Stimulated activated naive CD8-positive, alpha-beta T cell treated with anti-CD3 and anti-CD28 coated beads, Interleukin-15, amount 100 ng/mL, for 72 hours (primary cell): ENCODE data around the gene GNG11.
A peak's percentile ranks its signal among the peaks of the same experiment; 100 is the strongest.
"Not testable (repeated sequence)": the region's sequence is repeated elsewhere in the genome, so short reads cannot be mapped to it uniquely, and the experiment has no call there.

ENCODE experiments used
- ATAC-seq: fragments of 150-1000 bp; cut with Tn5 transposase; 2 replicates; pipeline ENCODE4 v1.10.0; 2021; ENCODE audit warnings: mild to moderate bottlenecking, moderate library complexity
- DNase-seq, 2 donors: peaks; one replicate each; pipeline ENCODE4 v3.0.0; 2021 to 2022
- H3K27ac Mint-ChIP-seq, 2 donors: one replicate each; pipeline ENCODE4 v1.8.0; 2022; ENCODE audit warnings: mild to moderate bottlenecking in 2 of 2, mixed read lengths in 2 of 2, moderate library complexity in 2 of 2
- H3K27me3 Mint-ChIP-seq: one replicate; pipeline ENCODE4 v1.8.0; 2022; ENCODE audit warnings: mixed read lengths
- H3K4me1 Mint-ChIP-seq: one replicate; pipeline ENCODE4 v1.8.0; 2022; ENCODE audit warnings: mild to moderate bottlenecking, mixed read lengths
- H3K4me3 Mint-ChIP-seq, 2 donors: one replicate each; pipeline ENCODE4 v1.8.0; 2022; ENCODE audit warnings: mild to moderate bottlenecking in 2 of 2, mixed read lengths in 2 of 2, moderate library complexity in 1 of 2
- H3K9me3 Mint-ChIP-seq, 2 donors: one replicate each; pipeline ENCODE4 v1.8.0; 2022; ENCODE audit warnings: mixed read lengths in 2 of 2

Gene GNG11

DNA sequence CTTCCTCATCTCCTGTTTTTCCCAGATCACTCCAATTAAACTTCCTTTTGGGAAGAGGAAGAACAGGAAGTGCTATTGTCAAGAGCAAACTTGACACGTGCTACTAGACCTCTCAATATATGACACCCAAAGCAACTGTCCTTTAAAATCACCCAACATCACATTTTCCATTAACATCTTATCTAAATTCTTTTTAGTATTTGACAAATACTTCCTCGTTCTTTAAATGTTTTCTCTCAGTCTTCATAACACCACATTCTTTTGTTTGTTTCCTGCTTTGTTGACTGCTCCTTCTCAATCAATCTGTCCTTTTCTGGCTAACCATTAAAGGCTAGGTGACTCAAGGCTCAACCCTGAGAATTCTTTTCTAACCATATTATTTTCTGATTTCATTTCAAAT lies 23.9 kb upstream of the GNG11 start:
- DNase-seq (no peak), ATAC-seq (no peak)
- Mint-ChIP-seq H3K4me1 (no peaks in the 10 kb centered on the region), H3K4me3 (no peak overlapping the region), H3K27me3 (peaks cover 38% of the 10 kb centered on the region), H3K9me3 (no peaks in the 10 kb centered on the region), H3K27ac (no peak overlapping the region)

DNA sequence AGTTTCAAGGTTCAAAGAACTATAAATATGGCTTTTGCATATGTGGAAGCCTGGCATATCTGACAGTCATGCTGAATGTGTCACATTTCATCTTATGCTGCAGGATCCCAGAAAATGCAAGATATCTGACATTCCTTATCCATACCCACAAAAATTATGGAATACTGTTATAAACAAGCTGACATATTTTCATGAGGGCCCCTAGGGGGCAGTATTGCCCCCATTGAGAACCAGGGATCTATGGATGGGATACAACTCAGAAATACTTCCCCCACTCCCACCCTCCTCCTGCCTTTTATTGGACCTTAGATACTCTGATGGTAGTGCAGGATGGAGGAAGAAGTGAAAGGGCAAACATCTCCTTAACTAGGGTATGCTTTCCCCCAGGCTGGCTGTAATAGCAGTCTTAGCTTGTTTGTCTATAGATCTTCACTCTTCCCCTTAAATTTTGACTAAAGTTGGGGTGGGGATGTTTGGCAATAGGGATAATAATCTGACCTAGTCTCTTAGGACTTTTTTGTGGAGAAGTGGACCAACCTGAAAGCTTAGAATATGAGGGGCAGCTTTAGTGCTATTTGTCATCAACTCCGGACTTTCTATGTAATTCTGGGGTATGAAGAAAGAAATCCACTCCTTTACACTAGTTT lies 18.6 kb upstream of the GNG11 start:
- no peak overlapping the region for H3K4me3 Mint-ChIP-seq
- peaks cover 18% of the 10 kb centered on the region for H3K27me3 Mint-ChIP-seq
- no peaks in the 10 kb centered on the region for H3K9me3 Mint-ChIP-seq
- H3K4me1 Mint-ChIP-seq, result no peaks in the 10 kb centered on the region
- no peak for DNase-seq
- H3K27ac Mint-ChIP-seq, result no peak overlapping the region
- ATAC-seq, result no peak

DNA sequence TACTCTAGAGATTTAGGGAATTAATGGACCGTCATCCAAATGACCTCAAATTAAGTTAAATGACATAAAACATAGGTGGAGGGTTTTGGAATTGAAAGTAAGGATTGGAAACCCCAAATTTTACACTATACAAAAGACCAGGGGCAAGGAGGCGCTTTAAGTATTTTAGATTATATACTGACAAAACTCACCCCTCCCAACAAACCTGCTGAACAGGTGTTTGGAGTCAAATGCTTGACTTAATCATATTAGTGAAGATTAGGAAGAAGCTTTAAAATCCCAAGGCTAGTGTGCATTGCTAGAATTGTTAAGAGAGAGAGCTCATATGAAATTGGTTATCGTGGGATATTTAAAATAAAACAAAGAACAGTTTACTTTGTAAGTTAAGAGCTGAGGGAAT lies 15.3 kb upstream of the GNG11 start, which contains the start of gene GNGT1:
Gene GNGT1, plus strand, starts transcription at position 301 of the 400 bp plus-strand sequence. CDS start 180 bp downstream, outside the sequence.
- Mint-ChIP-seq H3K27me3 (no peaks in the 10 kb centered on the region), H3K4me1 (no peaks in the 10 kb centered on the region), H3K9me3 (no peaks in the 10 kb centered on the region), H3K27ac (no peak within 1 kb of the TSS), H3K4me3 (no peak within 1 kb of the TSS)
- ATAC-seq (no peak), DNase-seq (no peak)

DNA sequence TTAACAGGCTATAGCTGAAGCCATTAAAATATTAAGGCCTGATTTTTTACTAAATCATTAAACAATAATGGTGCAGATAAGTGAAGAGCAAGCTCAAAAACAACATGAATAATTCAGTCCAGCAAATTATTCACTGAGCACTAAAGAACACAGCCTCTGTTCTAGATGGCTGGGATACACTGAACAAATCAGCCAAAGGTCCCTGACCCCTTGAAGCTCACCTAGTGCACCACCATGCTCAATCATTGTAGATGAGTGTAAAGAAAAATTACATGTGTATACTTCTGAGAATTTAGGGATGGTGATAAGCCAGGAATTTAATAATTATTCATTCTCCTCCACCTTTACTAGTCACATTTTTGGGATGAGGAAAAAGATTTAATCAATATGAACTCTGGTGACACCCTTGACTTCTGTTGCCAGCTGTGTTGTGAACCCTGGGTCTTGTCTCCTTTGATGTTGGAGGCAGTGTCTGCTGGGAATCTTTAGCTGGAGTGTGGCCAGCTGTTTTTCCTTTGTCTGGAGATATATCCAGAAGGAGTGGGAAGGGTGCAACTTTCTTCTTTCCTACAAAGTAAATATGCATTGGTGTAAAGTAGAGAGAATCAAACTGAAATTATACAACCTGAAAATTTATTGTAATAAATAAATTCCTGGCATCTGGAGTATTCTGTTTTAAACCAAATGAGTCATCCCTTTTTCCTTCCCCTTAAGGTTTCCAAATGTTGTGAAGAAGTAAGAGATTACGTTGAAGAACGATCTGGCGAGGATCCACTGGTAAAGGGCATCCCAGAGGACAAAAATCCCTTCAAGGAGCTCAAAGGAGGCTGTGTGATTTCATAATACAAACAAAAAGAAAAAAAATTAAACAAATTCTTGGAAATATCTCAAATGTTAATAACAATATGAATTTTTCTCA lies 11.2 kb upstream of the GNG11 start:
- no peaks in the 10 kb centered on the region for H3K27me3 Mint-ChIP-seq
- no peak overlapping the region for H3K27ac Mint-ChIP-seq
- H3K4me1 Mint-ChIP-seq, result no peaks in the 10 kb centered on the region
- DNase-seq (no peak), ATAC-seq (no peak)
- H3K4me3 Mint-ChIP-seq, result no peak overlapping the region
- H3K9me3 Mint-ChIP-seq, result no peaks in the 10 kb centered on the region

DNA sequence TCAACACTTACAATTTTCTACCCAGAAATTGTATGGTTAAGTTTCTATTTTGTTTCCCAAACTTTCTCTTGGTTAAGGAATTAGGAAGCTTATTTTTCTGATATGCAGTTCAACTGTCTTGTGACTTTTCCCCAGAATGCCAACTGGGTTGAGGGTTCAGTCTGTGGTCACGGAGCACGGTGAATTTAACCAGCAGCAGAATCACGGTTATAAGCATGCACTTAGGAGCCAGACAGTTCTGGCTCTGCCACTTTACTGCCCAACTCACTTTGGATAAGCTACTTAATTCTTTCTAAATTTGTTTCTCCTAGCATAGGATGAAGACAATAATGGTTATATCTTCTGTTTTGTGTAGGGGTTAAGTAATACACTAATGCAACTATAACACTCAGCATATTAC lies 10.3 kb upstream of the GNG11 start:
- not testable (repeated sequence) for H3K9me3 Mint-ChIP-seq, DNase-seq, H3K27ac Mint-ChIP-seq, H3K4me1 Mint-ChIP-seq, H3K27me3 Mint-ChIP-seq, ATAC-seq, H3K4me3 Mint-ChIP-seq

DNA sequence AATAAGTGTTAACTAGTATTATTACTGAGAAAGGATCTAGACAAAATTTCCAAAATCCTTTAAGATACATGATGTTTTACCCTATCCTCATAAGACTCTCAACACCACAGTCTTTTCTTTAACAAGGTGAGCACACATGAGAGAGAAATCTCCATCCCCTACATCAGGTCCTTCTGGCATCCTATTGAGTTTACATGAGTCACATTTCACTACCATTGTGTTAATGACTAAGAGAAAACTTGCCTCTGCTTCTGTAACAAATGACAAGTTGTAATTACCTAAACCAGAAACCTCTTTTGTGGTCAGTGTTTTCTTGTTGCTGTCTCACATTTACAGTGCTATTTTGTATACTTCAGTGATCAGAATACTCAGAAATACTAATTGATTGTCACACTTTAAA lies 9.9 kb upstream of the GNG11 start:
- not testable (repeated sequence) for DNase-seq, ATAC-seq, H3K27me3 Mint-ChIP-seq

DNA sequence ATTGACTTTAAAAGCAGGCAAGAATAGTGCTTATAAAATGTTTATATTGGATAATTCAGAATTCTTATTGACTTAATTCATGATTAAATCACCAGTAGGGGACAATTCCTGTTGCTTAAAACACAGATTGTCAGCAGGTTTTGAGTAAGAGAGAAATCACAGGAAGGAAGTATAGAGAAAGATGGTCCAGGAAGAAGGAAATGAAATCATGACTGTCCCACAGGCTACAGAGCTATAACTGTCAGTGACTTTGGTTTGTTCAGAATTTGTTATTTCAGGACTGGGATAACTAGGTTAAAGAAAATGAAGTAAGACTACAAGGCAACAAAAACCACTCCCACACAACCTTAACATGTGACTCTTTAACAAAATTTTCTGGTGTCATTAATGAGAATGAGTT lies 8.3 kb upstream of the GNG11 start:
- DNase-seq (no peak), ATAC-seq (no peak)
- Mint-ChIP-seq H3K9me3 (no peaks in the 10 kb centered on the region), H3K4me3 (no peak overlapping the region), H3K27me3 (peaks cover 21% of the 10 kb centered on the region), H3K4me1 (no peaks in the 10 kb centered on the region), H3K27ac (no peak overlapping the region)

More for the DNA sequence above, 9.9 kb upstream of the GNG11 start:
- not testable (repeated sequence) for H3K9me3 Mint-ChIP-seq, H3K4me3 Mint-ChIP-seq, H3K27ac Mint-ChIP-seq, H3K4me1 Mint-ChIP-seq

DNA sequence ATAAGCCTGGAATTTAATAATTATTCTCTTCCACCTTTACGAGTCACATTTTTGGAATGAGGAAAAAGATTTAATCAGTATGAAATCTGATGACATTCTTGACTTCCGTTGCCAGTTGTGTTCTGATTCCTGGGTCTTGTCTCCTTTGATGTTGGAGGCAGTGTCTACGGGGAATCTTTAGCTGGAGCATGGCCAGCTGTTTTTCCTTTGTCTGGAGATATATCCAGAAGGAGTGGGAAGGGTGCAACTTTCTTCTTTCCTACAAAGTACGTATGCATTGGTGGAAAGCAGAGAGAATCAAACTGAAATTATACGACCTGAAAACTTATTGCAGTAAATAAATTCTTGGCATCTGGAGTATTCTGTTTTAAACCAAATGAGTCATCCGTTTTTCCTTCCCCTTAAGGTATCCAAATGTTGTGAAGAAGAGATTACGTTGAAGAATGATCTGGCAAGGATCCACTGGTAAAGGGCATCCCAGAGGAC lies 6.9 kb upstream of the GNG11 start:
- Mint-ChIP-seq H3K4me3 (no peak overlapping the region), H3K4me1 (no peaks in the 10 kb centered on the region), H3K27ac (no peak overlapping the region), H3K9me3 (no peaks in the 10 kb centered on the region), H3K27me3 (peaks cover 24% of the 10 kb centered on the region)
- ATAC-seq (no peak), DNase-seq (no peak)

DNA sequence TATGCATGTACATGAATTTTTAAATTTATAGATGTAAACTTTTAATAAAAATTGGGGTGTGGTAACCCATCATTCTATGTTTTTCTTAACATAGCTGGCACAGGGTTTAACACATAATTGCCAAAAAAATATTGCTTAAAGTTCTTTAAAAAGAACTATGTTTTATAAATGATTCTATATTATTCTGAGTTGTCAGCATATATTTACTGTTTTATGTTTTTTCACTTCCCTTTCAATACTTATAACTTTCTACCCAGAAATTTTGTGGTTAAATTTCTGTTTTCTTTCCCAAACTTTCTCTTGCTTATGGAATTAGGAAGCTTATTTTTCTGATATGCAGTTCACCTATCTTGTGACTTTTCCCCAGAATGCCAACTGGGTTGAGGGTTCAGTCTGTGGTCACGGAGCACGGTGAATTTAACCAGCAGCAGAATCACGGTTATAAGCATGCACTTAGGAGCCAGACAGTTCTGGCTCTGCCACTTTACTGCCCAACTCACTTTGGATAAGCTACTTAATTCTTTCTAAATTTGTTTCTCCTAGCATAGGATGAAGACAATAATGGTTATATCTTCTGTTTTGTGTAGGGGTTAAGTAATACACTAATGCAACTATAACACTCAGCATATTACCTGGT lies 6.2 kb upstream of the GNG11 start:
- H3K27me3 Mint-ChIP-seq, result peaks cover 31% of the 10 kb centered on the region
- not testable (repeated sequence) for DNase-seq, H3K9me3 Mint-ChIP-seq, ATAC-seq, H3K4me3 Mint-ChIP-seq, H3K27ac Mint-ChIP-seq, H3K4me1 Mint-ChIP-seq

DNA sequence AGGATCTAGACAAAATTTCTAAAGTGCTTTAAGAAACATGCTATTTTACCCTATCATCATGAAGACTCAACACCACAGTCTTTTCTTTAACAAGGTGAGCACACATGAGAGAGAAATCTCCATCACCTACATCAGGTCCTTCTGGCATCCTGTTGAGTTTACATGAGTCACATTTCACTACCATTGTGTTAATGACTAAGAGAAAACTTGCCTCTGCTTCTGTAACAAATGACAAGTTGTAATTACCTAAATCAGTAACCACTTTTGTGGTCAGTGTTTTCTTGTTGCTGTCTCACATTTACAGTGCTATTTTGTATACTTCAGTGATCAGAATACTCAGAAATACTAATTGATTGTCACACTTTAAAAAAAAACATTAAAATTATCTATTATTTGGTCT lies 5.6 kb upstream of the GNG11 start:
- not testable (repeated sequence) for ATAC-seq, DNase-seq, H3K4me1 Mint-ChIP-seq, H3K4me3 Mint-ChIP-seq, H3K27ac Mint-ChIP-seq, H3K9me3 Mint-ChIP-seq
- H3K27me3 Mint-ChIP-seq, result peaks cover 36% of the 10 kb centered on the region

DNA sequence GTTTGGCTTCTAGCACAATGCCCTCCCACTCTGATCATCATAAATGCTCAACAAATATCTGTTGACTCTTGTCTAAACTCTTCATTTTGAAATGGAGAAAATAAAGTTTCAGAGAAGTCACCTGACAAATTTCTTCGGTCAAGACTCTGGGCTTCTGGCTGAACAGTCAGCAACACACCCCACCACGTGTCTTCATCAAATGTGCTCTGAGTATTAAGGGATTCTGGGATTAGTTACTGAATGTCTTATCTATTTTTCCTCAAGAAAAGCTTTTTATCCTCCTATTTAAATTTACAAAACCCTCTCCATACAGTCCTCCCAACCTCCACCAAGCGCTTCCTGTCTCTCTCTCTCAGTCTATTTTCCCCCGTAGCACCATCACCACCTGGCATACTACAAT lies 5.2 kb upstream of the GNG11 start:
- not testable (repeated sequence) for H3K4me3 Mint-ChIP-seq, ATAC-seq, H3K9me3 Mint-ChIP-seq, H3K4me1 Mint-ChIP-seq, DNase-seq
- H3K27me3 Mint-ChIP-seq, result peaks cover 41% of the 10 kb centered on the region
- peak overlapping the region in 1 of 2 donors; percentile 22 for H3K27ac Mint-ChIP-seq

DNA sequence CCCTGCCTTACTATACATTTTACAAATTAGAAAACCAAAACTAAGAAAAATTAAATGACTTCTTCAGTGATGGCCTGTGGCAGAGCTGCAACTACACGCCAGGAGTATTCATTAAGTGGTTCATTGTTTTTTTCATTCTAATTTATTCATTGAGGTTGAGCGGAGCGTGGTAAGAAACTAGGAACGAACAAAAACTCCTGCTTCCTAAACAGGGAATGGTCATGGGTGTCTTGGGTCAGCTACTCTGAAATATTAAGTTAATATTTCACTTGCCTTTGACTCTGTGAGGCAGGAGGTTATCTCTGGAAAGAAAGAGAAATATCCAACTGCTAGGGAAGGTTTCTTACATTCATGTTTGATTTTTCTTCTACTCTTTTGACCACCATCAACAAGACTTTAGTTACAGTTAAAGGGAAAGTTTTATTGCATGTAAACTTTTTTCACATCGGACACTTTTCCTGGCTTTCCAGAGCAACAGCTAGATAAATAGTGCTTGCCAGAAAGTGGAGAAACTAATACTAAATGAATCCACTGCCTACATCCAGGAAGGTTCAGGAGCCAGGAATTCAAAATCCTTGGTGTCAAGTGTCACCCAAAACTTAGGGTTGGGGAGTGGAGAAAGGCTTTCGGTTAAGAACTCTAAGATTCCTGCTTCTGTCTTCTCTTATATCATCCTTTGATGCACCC lies 896 bp upstream of the GNG11 start:
- ATAC-seq (no peak), DNase-seq (no peak)
- no peaks in the 10 kb centered on the region for H3K4me1 Mint-ChIP-seq
- peaks cover 66% of the 10 kb centered on the region for H3K27me3 Mint-ChIP-seq
- no peak overlapping the region for H3K27ac Mint-ChIP-seq
- H3K4me3 Mint-ChIP-seq, result no peak overlapping the region
- no peaks in the 10 kb centered on the region for H3K9me3 Mint-ChIP-seq

DNA sequence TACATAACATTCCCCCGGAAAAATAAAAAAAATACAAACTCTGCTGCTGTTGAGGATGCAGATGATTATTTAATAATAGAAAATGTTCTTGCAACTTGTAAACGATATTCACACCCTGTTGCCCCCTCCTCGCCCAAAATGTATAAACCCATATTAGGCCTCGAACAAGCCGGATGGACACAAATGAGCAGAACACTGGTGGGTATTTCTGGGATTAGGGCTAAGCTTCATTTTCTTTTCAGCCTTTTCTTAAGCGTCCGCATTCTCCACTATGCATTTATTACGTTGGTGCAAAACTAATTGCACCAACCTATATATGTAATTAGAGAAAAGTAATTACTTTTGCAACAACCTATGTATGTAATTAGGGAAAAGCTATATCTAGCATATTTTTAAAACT lies 349 bp upstream of the GNG11 start:
- H3K9me3 Mint-ChIP-seq, result no peaks in the 10 kb centered on the region

DNA sequence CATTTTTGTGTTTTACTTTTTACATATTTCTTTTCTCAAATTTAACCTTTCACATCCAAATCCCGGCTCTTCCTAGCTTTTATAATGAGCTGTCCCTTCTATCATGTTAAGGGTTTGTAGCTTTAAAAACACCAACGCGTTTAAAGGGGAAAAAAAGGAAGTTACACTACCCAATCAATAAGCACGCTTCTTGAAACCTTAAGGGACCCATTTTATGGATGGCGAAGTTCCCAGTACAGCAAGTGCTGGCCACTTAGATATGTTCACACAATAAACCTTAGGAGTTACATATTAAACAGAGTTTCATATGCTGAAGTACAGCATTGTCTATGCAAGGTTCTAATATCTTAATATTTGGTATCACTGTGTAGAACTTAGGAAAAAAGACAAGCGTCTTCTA lies 1.8 kb downstream of the GNG11 start:
- Mint-ChIP-seq H3K4me1 (no peaks in the 10 kb centered on the region), H3K9me3 (no peaks in the 10 kb centered on the region), H3K4me3 (no peak overlapping the region), H3K27me3 (peaks cover 56% of the 10 kb centered on the region), H3K27ac (no peak overlapping the region)
- DNase-seq (no peak), ATAC-seq (no peak)

More for the DNA sequence above, 349 bp upstream of the GNG11 start:
- no peaks in the 10 kb centered on the region for H3K4me1 Mint-ChIP-seq
- H3K27me3 Mint-ChIP-seq, result peaks cover 67% of the 10 kb centered on the region
- H3K27ac Mint-ChIP-seq, result no peak overlapping the region
- peak overlapping the region; percentile 56 to 79 for H3K4me3 Mint-ChIP-seq
- DNase-seq (no peak), ATAC-seq (no peak)

DNA sequence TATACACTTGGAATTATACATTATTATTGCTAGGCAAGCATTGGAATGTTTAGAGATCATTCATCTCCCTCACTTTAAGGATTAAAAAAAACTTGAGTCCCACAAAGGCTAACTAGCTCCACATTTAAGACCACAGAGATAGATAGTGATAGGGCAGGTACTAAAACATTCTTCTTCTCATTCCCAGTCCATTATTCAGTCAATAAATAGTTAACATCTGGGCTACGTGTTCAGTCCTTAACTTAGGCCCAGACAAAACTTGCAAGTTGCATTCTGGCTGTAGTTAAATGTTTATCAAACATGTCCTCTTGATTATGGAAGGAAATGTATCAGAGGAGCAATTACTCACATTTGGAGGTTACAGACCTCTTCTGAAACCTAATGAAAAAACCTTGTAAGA lies 2.4 kb downstream of the GNG11 start:
- Mint-ChIP-seq H3K9me3 (no peaks in the 10 kb centered on the region), H3K27ac (no peak overlapping the region), H3K4me3 (no peak overlapping the region), H3K27me3 (peaks cover 56% of the 10 kb centered on the region), H3K4me1 (no peaks in the 10 kb centered on the region)
- no peak for ATAC-seq
- no peak for DNase-seq
